ENCODE measurements around the gene PANK4. TPM values are rescaled to one million over a fixed set of nuclear protein-coding genes. Genes with fewer than 3 reads are reported as not detected.
A peak's percentile ranks its signal among the peaks of the same experiment; 100 is the strongest.

PANK4 gene
- total and polyA plus RNA-seq, 12 donors: 26.1 to 56.4 (median 34.5) TPM

GRCh38 chr1:2528966-2529783 lies 2.8 kb upstream of the PANK4 start:
- Histone ChIP-seq H3K36me3 (no peaks in the 10 kb centered on the region), H3K27me3 (peaks cover 0 to 71% (median 9%) of the 10 kb centered on the region in 7 donors), H3K27ac (peak overlapping the region in 7 of 10 donors; percentile 72 to 89 (median 82)), H3K4me3 (peak overlapping the region in 9 of 10 donors; percentile 40 to 60 (median 50)), H3K9me3 (no peaks in the 10 kb centered on the region), H3K4me1 (peaks cover 33 to 66% (median 58%) of the 10 kb centered on the region in 9 donors)
- intact Hi-C loops (cut with DNase I): loop anchor here in 3 of 10 donors (2.0 to 10.0 kb wide), 5 partner anchors 18 to 332 kb away; partner anchors contain the start of genes PEX10 (in 1 of the 3) and PRXL2B (in 1 of the 3)
- ATAC-seq: no peak
- WGBS, 2 donors: 5 to 9% methylated on average over 64 to 84 of the region's 84 CpGs
- DNase-seq: peak in 1 of 2 donors; percentile 61
- peak in 2 of 9 donors; percentile 29 to 36 for TF ChIP-seq CTCF (IDR thresholded peaks at IDR 0.05)

- Histone ChIP-seq H3K27me3 (peaks cover 0 to 66% (median 9%) of the 10 kb centered on the region in 7 donors), H3K4me1 (peaks cover 37 to 67% (median 63%) of the 10 kb centered on the region in 9 donors), H3K9me3 (no peaks in the 10 kb centered on the region), H3K4me3 (peak overlapping the region in 7 of 10 donors; percentile 37 to 60 (median 53)), H3K36me3 (no peaks in the 10 kb centered on the region), H3K27ac (peak overlapping the region in 7 of 10 donors; percentile 13 to 89 (median 79))
- 58 to 63% methylated on average over 10 of the region's 10 CpGs for WGBS, 2 donors
- TF ChIP-seq CTCF (IDR thresholded peaks at IDR 0.05): no peak
- no peak for DNase-seq
- intact Hi-C loops (cut with DNase I): loop anchor here in 3 of 10 donors (2.0 to 10.0 kb wide), 5 partner anchors 18 to 331 kb away; partner anchors contain the start of genes PEX10 (in 1 of the 3) and PRXL2B (in 1 of the 3)
- ATAC-seq: no peak
Measured at GRCh38 chr1:2528611-2528965, 2.2 kb upstream of the PANK4 start.

GRCh38 chr1:2528016-2528415 lies 1.6 kb upstream of the PANK4 start:
- Histone ChIP-seq H3K27ac (peak overlapping the region in 9 of 10 donors; percentile 40 to 89 (median 83)), H3K27me3 (peaks cover 0 to 60% (median 9%) of the 10 kb centered on the region in 7 donors), H3K36me3 (no peaks in the 10 kb centered on the region), H3K4me1 (peaks cover 39 to 73% (median 69%) of the 10 kb centered on the region in 9 donors), H3K9me3 (no peaks in the 10 kb centered on the region), H3K4me3 (peak overlapping the region in 5 of 10 donors; percentile 10 to 60 (median 53))
- ATAC-seq: peak; percentile 16 to 84 (median 66)
- no peak for TF ChIP-seq CTCF (IDR thresholded peaks at IDR 0.05)
- WGBS, 2 donors: 37 to 46% methylated on average over 12 of the region's 12 CpGs
- intact Hi-C loops (cut with DNase I): loop anchor here in 3 of 10 donors (2.0 to 10.0 kb wide), 5 partner anchors 19 to 331 kb away; partner anchors contain the start of genes PEX10 (in 1 of the 3) and PRXL2B (in 1 of the 3)
- DNase-seq: peak; percentile 74 to 80

- H3K4me1 ChIP-seq: peaks cover 39 to 75% (median 71%) of the 10 kb centered on the region in 9 donors
- peak overlapping the region in 9 of 10 donors; percentile 40 to 89 (median 83) for H3K27ac ChIP-seq
- WGBS, 2 donors: 83 to 87% methylated on average over 4 of the region's 4 CpGs
- H3K9me3 ChIP-seq: no peaks in the 10 kb centered on the region
- no peak for TF ChIP-seq CTCF (IDR thresholded peaks at IDR 0.05)
- ATAC-seq (no peak), DNase-seq (no peak)
- peaks cover 0 to 55% (median 9%) of the 10 kb centered on the region in 7 donors for H3K27me3 ChIP-seq
- H3K4me3 ChIP-seq: peak overlapping the region in 1 of 10 donors; percentile 78
- no peaks in the 10 kb centered on the region for H3K36me3 ChIP-seq
- intact Hi-C loops (cut with DNase I): loop anchor here in 2 of 10 donors (2.0 to 10.0 kb wide), 5 partner anchors 59 to 330 kb away; partner anchors contain the start of genes PRXL2B (in 2 of the 2) and PEX10 (in 1 of the 2)
Measured at GRCh38 chr1:2527556-2527860, 1.1 kb upstream of the PANK4 start.

Data from heart right ventricle (tissue), 16 donors.